Measurements from ENCODE around the gene FGF1.

FGF1 gene

DNA sequence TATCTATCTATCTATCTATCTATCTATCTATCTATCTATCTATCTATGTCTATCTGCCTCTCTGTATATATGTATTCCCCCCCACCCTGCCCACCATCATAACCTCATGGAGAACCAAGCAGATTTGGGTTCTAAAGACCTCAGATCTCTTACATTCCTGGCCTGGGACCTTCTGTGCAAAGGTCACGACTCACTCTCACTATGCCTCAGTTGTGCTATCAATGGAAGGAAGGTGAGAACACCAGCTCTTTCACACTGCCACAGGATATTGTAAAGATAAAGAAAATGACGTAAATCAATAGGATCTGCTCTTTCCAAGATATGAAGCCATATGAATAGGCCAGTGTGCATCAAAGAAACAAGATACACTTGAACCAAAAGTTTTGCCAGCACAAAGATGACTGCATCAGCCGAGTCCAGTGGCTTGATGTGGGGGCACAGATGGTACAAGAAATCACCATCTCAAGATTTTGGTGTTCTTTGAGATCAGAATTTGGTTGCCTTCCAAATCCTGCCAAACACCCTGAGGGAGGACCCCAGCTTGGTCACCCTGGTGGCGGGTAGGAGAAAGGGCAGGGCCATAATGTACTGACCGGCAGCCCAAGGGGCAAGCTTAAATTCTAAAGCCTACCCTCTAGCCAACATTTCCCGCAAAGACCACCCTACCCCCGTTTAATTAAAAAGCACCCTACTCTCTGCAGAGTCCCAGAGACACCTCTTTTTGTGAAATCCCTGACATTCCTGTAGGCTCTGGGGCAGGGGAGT, 8.4 kb upstream of the FGF1 start:
- TF ChIP-seq, protein P1, sequence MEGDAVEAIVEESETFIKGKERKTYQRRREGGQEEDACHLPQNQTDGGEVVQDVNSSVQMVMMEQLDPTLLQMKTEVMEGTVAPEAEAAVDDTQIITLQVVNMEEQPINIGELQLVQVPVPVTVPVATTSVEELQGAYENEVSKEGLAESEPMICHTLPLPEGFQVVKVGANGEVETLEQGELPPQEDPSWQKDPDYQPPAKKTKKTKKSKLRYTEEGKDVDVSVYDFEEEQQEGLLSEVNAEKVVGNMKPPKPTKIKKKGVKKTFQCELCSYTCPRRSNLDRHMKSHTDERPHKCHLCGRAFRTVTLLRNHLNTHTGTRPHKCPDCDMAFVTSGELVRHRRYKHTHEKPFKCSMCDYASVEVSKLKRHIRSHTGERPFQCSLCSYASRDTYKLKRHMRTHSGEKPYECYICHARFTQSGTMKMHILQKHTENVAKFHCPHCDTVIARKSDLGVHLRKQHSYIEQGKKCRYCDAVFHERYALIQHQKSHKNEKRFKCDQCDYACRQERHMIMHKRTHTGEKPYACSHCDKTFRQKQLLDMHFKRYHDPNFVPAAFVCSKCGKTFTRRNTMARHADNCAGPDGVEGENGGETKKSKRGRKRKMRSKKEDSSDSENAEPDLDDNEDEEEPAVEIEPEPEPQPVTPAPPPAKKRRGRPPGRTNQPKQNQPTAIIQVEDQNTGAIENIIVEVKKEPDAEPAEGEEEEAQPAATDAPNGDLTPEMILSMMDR (IDR thresholded peaks at IDR 0.05; ENCODE audit: insufficient read depth, low read length, poor library complexity, severe bottlenecking) = no peak
- Histone ChIP-seq H3K4me3 (replicated peaks; ENCODE audit: low read depth, low read length) (no peak overlapping the region), H3K36me3 (ENCODE audit: control insufficient read depth, insufficient read depth, low read length) (no peaks in the 10 kb centered on the region), H3K27me3 (replicated peaks; ENCODE audit: control insufficient read depth, insufficient read depth, low read length) (no peaks in the 10 kb centered on the region; the same call in 1 of the 2 replicates)
- no peak for DNase-seq (ENCODE audit: extremely low read depth, insufficient read length)

- Histone ChIP-seq H3K4me3 (replicated peaks; ENCODE audit: low read depth, low read length) (no peak overlapping the region), H3K36me3 (ENCODE audit: control insufficient read depth, insufficient read depth, low read length) (no peaks in the 10 kb centered on the region), H3K27me3 (replicated peaks; ENCODE audit: control insufficient read depth, insufficient read depth, low read length) (no peaks in the 10 kb centered on the region; the same call in 1 of the 2 replicates)
- no peak for DNase-seq (ENCODE audit: extremely low read depth, insufficient read length)
- TF ChIP-seq, protein P1 (IDR thresholded peaks at IDR 0.05; ENCODE audit: insufficient read depth, low read length, poor library complexity, severe bottlenecking) = no peak
These were observed 6.5 kb upstream of the FGF1 start for GRCh38 chr5:142692321-142692894.

GRCh38 chr5:142690667-142691066, 4.8 kb upstream of the FGF1 start:
- TF ChIP-seq, protein P1 (IDR thresholded peaks at IDR 0.05; ENCODE audit: insufficient read depth, low read length, poor library complexity, severe bottlenecking) = no peak
- H3K36me3 ChIP-seq (ENCODE audit: control insufficient read depth, insufficient read depth, low read length) = no peaks in the 10 kb centered on the region
- H3K27me3 ChIP-seq (replicated peaks; ENCODE audit: control insufficient read depth, insufficient read depth, low read length) = no peaks in the 10 kb centered on the region; the same call in 1 of the 2 replicates
- H3K4me3 ChIP-seq (replicated peaks; ENCODE audit: low read depth, low read length) = no peak overlapping the region
- no peak for DNase-seq (ENCODE audit: extremely low read depth, insufficient read length)

DNA sequence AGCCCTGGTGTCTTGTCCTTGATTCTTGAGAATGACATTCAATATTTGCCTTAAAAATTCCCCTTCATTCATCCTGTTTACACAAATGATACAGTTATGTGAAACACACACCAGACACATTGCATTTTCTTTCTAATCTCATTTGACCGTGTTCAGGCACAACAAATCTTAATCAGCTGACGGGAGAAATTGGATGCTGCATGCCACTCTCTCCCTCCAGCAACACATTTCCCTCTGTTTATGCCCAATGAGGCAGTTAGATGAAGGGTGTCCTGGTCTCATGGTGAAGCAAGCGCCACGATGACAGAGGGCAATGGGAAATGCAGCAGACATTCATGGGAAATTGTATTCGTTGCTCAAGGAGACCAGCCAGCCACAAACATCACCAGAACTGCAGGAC, 3.2 kb upstream of the FGF1 start:
- no peak for DNase-seq (ENCODE audit: extremely low read depth, insufficient read length)
- Histone ChIP-seq H3K36me3 (ENCODE audit: control insufficient read depth, insufficient read depth, low read length) (no peaks in the 10 kb centered on the region), H3K27me3 (replicated peaks; ENCODE audit: control insufficient read depth, insufficient read depth, low read length) (no peaks in the 10 kb centered on the region; the same call in 1 of the 2 replicates), H3K4me3 (replicated peaks; ENCODE audit: low read depth, low read length) (no peak overlapping the region)
- TF ChIP-seq, protein P1 (IDR thresholded peaks at IDR 0.05; ENCODE audit: insufficient read depth, low read length, poor library complexity, severe bottlenecking) = no peak

DNA sequence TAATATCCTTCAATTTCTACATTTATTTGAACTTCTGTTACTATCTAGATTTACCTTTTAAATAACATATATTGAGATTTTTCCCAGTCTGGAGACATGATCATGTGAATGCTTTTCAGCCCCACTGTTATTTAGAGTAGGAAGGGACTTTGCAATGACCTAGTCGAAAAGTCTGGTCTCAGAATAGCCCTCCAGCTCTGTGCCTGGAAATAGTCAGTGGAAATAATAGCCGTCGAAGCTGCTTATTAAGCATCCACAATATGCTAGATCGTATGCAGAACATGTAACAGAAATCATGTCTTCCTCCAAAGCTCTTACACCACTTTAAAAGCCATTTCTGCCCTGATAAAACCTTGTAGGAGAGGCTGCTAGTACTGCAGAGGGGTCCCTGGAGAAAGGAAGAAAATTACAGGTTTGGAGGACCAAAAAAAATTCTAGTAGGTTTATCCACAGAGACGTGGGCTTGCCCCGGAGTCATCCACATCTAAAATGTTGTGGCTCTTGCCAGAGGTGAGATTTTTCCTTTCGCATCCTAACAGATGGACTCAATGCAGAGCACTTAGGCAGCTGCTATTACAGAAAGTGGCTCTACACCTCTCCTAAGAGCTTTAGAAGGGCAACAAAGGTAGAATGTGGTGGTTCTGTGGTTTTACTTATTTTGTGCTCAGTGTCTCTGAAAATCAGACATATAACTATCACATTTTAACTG, 2.5 kb upstream of the FGF1 start:
- no peaks in the 10 kb centered on the region; the same call in 1 of the 2 replicates for H3K27me3 ChIP-seq (replicated peaks; ENCODE audit: control insufficient read depth, insufficient read depth, low read length)
- no peak for DNase-seq (ENCODE audit: extremely low read depth, insufficient read length)
- H3K36me3 ChIP-seq (ENCODE audit: control insufficient read depth, insufficient read depth, low read length) = no peaks in the 10 kb centered on the region
- TF ChIP-seq, protein P1 (IDR thresholded peaks at IDR 0.05; ENCODE audit: insufficient read depth, low read length, poor library complexity, severe bottlenecking) = no peak
- H3K4me3 ChIP-seq (replicated peaks; ENCODE audit: low read depth, low read length) = no peak overlapping the region

Data from GM06990 (cell line).